DOHH2 (cell line): ENCODE results near the gene DNAJC18.

Experiments used
- H3F3A ChIP-seq: fragments of 200-600 bp; sonication (generic), shearing (Covaris generic); 2 replicates; pipeline ENCODE4 v1.6.0; 2016; ENCODE audit warnings: antibody characterized with exemption, mild to moderate bottlenecking; ENCODE audit not compliant: control insufficient read depth, insufficient read depth
- H3K27ac ChIP-seq: fragments of 200-600 bp; sonication (generic); 2 replicates; pipeline ENCODE4 v1.5.1; 2014; ENCODE audit warnings: low read depth, mild to moderate bottlenecking, low read length, moderate library complexity
- H3K27me3 ChIP-seq: fragments of 200-600 bp; sonication (generic); 2 replicates; pipeline ENCODE4 v1.6.1; 2014; ENCODE audit warnings: mild to moderate bottlenecking, low read length, mixed read lengths; ENCODE audit not compliant: control insufficient read depth
- H3K36me3 ChIP-seq: fragments of 200-600 bp; sonication (generic); 2 replicates; pipeline ENCODE4 v1.6.1; 2014; ENCODE audit warnings: mild to moderate bottlenecking, low read length, moderate library complexity, mixed read lengths; ENCODE audit not compliant: control insufficient read depth
- H3K4me1 ChIP-seq: fragments of 200-600 bp; sonication (generic); 2 replicates; pipeline ENCODE4 v1.6.1; 2014; ENCODE audit warnings: mild to moderate bottlenecking, low read length, mixed read lengths; ENCODE audit not compliant: control insufficient read depth
- H3K4me2 ChIP-seq: fragments of 200-600 bp; sonication (generic); 2 replicates; pipeline ENCODE4 v1.6.0; 2014; ENCODE audit warnings: mild to moderate bottlenecking, low read length, moderate library complexity
- H3K4me3 ChIP-seq: fragments of 200-600 bp; sonication (generic); 2 replicates; pipeline ENCODE4 v1.5.1; 2014; ENCODE audit warnings: mild to moderate bottlenecking, low read length, mixed read lengths
- H3K79me2 ChIP-seq: fragments of 200-600 bp; sonication (generic); 2 replicates; pipeline ENCODE4 v1.6.1; 2014; ENCODE audit warnings: mild to moderate bottlenecking, low read length, mixed read lengths; ENCODE audit not compliant: control insufficient read depth
- H3K9me2 ChIP-seq: fragments of 200-600 bp; sonication (generic); replicated peaks from 2 replicates; pipeline ENCODE4 v1.6.1; 2014; ENCODE audit warnings: mild to moderate bottlenecking, low read length, mixed read lengths; ENCODE audit not compliant: control insufficient read depth
- H3K9me3 ChIP-seq: fragments of 200-600 bp; sonication (generic); 2 replicates; pipeline ENCODE4 v1.6.1; 2014; ENCODE audit warnings: antibody characterized with exemption, low read length, mixed read lengths; ENCODE audit not compliant: control insufficient read depth, insufficient read depth
- H4K20me1 ChIP-seq: fragments of 200-600 bp; sonication (generic); 2 replicates; pipeline ENCODE4 v1.6.0; 2014; ENCODE audit warnings: low read depth, mild to moderate bottlenecking, antibody characterized with exemption, low read length, moderate library complexity; ENCODE audit not compliant: control insufficient read depth, insufficient read depth
- CTCF ChIP-seq: fragments of 200-600 bp; sonication (generic); IDR thresholded peaks from one replicate; pipeline ENCODE4 v1.5.1; 2014; ENCODE audit warnings: antibody characterized with exemption, mild to moderate bottlenecking, low read depth, low read length; ENCODE audit not compliant: poor library complexity, severe bottlenecking
- EZH2phosphoT487 ChIP-seq: fragments of 200-600 bp; sonication (generic); IDR thresholded peaks from 2 replicates; pipeline ENCODE4 v1.6.1; 2017; ENCODE audit warnings: borderline replicate concordance, mild to moderate bottlenecking, antibody characterized with exemption, low read length, moderate library complexity, mixed read lengths

The DNAJC18 gene

DNA sequence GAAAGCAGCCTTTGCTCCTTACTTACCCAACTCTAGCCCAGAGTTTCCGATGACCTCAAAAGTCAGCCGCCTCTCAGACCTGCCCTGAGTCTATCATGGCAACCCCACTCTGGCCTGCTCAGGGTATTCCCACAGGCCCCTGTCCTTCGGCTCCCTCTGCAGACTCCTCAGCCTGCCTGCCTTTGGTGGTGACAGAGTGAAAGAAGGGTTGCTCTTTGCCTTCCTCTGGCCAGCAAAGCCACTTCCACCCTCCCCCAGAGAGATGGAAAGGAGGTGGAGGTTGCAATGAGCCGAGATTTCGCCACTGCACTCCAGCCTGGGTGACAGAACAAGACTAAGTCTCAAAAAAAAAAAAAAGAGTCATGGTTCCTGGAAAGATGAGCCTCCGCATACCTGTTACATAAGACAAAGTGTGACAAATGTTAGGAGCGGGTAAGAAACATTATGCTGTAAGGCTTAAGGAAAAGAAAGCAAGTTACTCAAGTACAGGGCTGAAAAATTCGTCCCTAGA is 29.2 kb upstream of the DNAJC18 start:
- H4K20me1 ChIP-seq = no peaks in the 10 kb centered on the region
- no peaks in the 10 kb centered on the region for H3K36me3 ChIP-seq
- no peaks in the 10 kb centered on the region for H3K79me2 ChIP-seq
- H3K9me3 ChIP-seq = no peaks in the 10 kb centered on the region
- H3K27ac ChIP-seq = no peak overlapping the region
- H3K4me3 ChIP-seq = no peak overlapping the region
- no peaks in the 10 kb centered on the region for H3F3A ChIP-seq
- H3K27me3 ChIP-seq = peaks cover 3% of the 10 kb centered on the region; the same call in 1 of the 2 replicates
- H3K4me2 ChIP-seq = no peak overlapping the region
- H3K9me2 ChIP-seq = no peaks in the 10 kb centered on the region
- peaks cover 5% of the 10 kb centered on the region; the same call in 1 of the 2 replicates for H3K4me1 ChIP-seq
- no peak for TF ChIP-seq CTCF
- TF ChIP-seq EZH2phosphoT487 = no peak

DNA sequence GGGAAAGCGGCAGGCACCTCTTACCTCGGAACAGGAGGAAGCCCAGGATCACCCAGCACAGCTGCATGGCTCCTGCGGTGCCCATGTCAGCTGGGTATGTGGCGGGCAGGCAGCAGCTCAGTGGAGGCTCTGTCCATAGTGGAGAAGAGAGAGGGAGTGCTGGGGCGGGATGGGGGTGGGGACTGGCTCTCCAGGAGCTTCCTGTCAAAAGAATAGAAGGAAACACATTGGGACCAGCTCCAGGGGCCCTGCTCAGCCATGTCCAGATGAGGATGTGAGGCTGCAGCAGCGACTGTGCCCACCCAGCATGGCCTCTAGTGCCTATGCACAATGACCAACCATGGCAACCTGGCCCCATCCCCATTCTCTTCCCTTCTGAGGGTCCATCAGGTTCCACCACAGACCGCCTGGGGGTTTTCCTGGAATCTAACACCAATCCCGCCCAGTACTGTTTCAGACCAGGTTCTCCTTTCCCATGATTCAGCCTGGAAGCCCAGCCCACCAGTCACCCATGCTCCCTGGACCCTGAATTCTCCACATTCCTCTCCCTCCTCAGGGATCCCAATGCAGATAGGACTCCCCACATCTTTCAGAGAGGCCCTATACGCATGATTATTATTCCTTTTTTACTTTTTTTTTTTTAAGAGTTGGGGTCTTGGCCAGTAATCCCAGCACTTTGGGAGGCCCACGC is 23.4 kb upstream of the DNAJC18 start, which contains the start of gene ECSCR:
Gene ECSCR (minus strand): TSS at position 158 of the 691 bp plus-strand sequence. CDS start 73 bp downstream, at position 85.
- Histone ChIP-seq H3K4me1 (0 out of 2 replicates have a peak, but pooled peaks cover 5% of the 10 kb centered on the region), H3K27ac (no peak within 1 kb of the TSS), H3K79me2 (no peaks in the 10 kb centered on the region), H4K20me1 (no peaks in the 10 kb centered on the region), H3K9me3 (no peaks in the 10 kb centered on the region), H3K4me2 (no peak within 1 kb of the TSS), H3K36me3 (no peaks in the 10 kb centered on the region), H3K4me3 (no peak within 1 kb of the TSS), H3K27me3 (peaks cover 7% of the 10 kb centered on the region; the same call in 1 of the 2 replicates), H3K9me2 (no peaks in the 10 kb centered on the region), H3F3A (no peaks in the 10 kb centered on the region)
- TF ChIP-seq CTCF = no peak

GRCh38 chr5:139461698-139462097 is 22.4 kb upstream of the DNAJC18 start:
- no peak overlapping the region for H3K4me2 ChIP-seq
- no peaks in the 10 kb centered on the region for H4K20me1 ChIP-seq
- peaks cover 7% of the 10 kb centered on the region; the same call in 1 of the 2 replicates for H3K27me3 ChIP-seq
- H3K9me3 ChIP-seq = no peaks in the 10 kb centered on the region
- H3K4me3 ChIP-seq = no peak overlapping the region
- H3K4me1 ChIP-seq = 0 out of 2 replicates have a peak, but pooled peaks cover 5% of the 10 kb centered on the region
- H3K9me2 ChIP-seq = no peaks in the 10 kb centered on the region
- no peaks in the 10 kb centered on the region for H3K79me2 ChIP-seq
- no peak overlapping the region for H3K27ac ChIP-seq
- H3K36me3 ChIP-seq = no peaks in the 10 kb centered on the region
- H3F3A ChIP-seq = no peaks in the 10 kb centered on the region
- TF ChIP-seq EZH2phosphoT487 (no peak), CTCF (no peak)
